ENCODE measurements around the gene TRIM59.

TRIM59 gene, protein sequence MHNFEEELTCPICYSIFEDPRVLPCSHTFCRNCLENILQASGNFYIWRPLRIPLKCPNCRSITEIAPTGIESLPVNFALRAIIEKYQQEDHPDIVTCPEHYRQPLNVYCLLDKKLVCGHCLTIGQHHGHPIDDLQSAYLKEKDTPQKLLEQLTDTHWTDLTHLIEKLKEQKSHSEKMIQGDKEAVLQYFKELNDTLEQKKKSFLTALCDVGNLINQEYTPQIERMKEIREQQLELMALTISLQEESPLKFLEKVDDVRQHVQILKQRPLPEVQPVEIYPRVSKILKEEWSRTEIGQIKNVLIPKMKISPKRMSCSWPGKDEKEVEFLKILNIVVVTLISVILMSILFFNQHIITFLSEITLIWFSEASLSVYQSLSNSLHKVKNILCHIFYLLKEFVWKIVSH

DNA sequence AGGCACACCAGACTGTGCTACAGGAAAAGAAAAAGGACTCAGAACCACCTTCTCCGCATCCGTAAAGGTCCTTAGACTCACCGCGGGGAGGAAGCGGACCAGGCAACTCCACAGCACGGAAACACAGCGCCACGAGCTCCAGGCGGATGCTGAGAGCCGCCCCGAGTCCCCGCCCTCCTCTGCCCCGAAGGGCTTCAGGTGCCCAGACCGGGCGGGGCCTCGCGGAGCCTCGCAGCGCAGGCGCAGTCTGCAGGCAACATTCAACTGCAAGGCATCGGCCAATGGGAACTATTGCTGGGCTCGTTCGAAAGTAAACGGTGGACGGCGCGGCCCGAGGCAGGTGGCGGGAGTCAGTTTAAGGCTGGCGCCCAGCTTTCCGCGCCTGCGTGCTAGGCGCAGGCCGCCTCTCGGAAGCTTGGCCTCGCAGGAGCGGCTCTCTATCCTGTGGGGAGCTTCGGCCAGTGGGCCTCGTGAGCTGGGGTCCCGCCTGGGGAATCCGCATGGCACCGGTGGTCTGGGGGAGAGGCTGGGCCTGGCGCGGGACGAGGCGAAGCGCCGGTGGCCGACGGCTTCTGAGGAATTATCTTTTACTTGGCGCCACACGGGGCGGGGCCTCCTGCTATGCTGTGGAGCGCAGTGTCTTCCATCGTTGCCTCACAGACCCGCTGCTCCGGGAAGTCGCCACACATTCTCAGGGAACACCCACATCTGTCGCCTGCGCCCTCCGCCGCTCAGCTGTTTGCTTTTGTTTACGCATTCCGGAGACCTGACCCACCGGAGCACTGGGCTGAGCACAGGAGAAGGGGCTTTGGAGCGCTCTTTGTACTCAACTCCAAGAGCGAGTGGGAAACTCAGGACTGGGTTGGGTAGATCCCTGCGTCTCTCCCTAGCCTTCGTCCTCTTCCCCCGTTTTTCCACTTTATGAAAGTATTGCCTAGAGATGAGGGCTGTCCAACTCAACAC lies at the start of gene TRIM59:
TRIM59 (minus strand) TSS at position 151 of the 963 bp plus-strand sequence. CDS start 10,603 bp downstream, outside the sequence.
- peak; percentile 13 for DNase-seq

DNA sequence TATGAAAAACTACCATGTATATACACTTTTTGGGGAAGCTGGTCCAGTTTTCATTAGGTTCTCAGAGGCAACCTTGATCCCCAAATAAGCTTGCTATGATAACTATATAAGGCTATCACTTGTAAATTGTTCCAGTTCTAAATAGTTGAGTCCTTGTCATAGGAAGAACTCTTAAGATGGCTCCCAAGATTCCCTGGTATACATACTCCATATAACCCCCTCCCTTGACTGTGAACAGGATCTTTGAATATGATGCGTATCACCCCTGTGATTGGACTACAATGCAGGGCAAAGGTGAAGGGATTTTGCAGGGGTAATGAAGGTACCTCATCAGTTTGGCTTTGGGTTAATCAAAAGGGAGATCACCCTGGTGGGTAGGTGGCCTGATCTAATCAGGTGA lies 48.6 kb upstream of the TRIM59 start:
- DNase-seq, result no peak

DNA sequence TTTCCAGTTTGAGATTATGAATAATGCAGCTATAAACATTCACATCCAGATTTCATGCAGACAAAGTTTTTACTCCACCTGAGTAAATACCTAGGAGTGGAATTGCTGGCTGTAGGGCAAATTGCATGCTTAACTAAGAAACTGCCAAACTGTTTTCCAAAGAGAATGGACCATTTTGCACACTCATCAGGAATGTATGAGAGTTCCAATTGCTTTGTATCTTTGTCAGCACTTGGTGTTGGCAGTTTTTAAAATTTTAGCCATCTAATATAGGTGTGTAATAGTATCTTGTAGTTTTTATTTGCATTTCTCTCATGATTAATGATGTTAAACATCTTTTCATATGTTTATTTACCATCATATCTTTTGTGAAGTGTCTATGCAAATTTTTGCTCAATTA lies 40.6 kb upstream of the TRIM59 start:
- DNase-seq, result no peak

DNA sequence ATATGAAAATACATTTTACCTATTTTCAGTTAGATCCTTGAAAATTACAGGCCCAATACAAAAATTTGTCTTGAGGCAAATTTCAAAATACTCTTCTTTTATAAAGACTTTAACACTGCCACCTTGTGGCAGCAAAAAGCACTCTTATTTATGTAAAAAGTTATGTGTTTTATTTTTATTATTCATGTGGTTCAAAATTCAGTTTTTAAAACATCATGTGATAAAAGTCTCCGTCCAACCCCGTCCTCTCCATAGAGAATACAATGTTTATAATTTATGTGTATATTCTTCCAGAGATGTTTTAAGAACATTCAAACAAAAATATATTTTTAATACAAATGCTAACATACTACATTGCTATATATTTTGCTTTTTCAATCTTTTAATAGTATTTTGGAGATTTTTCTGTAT lies 36.9 kb upstream of the TRIM59 start:
- no peak for DNase-seq

DNA sequence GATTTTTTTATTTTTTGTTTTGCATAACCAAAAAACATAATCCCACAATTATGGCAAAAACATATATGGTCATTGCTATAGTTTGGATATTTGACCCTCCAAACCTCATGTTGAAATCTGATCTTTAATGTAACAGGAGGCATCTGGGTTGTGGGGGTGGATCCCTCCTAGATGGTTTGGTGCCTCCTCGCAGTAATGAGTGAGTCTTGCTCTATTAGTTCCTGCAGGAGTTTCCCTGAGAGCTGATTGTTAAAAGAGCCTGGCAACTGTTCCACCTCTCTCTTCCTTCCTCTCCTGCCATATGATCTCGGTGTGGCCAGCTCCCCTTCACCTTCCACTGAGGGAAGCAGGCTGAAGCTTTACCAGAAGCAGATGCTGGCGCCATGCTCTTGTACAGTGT lies 33.2 kb upstream of the TRIM59 start:
- no peak for DNase-seq

DNA sequence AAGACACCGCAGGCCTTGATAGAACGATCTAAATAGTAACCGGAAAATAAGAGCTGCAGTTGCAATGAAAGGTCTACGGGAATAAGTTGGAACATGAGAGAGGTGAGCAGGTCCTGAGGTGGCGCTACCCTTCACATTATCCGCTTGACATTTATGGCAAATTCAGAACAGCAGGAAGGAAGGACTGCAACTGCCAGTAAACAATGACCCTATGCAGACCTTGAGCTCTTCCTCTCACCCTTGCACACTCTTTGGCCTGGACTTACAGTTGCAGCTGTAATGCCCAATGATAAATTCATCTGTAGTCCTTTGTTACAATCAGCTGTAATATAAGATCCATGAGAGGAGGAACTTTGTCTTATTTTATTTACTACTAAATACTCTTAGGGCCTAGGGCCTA lies 32.3 kb upstream of the TRIM59 start:
- DNase-seq, result no peak

DNA sequence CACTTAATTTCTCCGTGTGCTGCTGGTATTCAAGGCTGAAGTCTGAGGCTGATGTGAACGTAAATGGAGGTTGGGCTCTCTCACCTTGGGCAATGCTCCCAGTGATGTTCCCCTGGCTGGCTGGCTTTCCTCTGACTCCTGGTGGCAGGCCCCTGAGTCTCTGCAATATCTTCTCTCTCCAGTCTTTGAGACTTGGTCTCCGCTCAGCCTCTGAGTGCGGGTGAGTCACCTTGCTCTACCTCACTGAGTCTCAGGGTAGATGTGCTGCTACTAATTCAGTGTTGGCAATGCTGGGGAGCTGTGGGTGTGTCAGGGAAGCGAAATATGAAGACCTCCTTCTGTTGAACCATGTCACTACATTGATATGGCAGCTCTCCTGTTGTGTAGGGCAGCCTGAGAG lies 31.3 kb upstream of the TRIM59 start:
- DNase-seq, result no peak

DNA sequence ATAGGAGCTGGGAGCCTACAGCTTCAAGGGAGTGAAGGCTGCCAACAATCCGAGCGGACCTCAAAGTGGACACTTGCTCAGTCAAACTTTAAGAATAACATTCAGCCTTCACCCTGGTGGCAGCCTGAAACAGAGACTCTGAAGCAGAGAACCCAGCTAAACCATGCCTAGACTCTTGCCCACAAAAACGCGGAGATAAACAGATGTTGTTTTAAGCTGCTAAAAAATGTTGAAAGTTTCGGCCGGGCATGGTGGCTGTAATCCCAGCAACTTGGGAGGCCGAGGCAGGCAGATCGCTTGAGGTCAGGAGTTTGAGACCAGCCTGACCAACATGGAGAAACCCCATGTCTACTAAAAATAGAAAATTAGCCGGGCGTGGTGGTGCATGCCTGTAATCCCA lies 29.8 kb upstream of the TRIM59 start:
- no peak for DNase-seq

DNA sequence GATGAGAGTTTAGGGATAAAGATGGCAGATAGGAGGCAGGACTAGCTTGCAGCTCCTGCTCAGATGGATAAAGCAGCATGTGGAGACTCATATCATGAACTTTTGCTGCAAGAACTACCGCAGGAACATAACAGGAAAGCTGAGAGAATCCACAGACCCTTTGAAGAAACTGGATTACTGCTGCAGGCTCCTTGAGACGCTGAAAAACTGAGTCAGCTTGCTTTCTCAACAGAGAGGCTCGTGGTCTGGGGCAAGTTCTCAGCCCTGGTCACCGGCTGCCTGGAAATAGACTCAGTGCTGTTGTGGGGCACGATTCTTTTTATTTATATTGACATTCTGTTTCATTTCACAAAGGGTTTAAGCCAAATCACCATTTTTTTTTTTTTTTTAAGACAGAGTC lies 28.8 kb upstream of the TRIM59 start:
- DNase-seq, result no peak

DNA sequence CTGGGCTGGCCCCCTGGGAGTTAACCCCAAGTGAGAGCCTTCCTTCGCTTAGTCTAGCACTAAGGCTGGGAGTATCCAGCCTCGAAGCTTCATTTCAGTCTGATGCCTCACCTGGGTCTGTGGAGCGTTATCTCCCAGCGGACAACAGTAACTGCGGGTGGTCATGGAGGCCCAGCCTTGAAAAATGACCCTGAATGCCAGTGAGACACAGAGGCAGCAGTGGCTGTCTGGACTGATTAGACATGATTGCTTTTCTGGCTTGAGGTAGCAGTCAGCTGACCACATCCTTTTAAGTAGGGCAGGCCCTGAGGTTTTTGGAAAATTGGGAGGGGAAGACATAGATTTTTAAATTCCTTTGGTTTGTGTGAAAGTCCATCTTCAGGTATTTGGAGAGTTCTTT lies 28.2 kb upstream of the TRIM59 start:
- DNase-seq, result no peak

DNA sequence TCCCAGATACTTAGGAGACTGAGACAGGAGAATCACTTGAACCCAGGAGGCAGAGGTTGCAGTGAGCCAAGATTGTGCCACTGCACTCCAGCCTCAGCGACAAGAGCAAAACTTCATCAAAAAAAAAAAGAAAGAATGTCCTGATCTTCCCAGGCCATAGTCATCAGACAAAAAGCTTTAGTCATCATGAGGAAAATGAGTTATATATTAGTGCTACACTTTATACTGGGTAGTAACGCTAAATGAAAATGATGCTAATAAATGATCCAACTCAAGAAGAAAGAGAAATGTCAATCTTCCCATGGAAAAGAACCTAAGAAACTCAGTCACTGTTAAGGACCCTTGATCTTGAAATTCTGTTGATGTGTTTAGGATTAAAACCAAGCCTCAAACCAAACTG lies 26.3 kb upstream of the TRIM59 start:
- no peak for DNase-seq

DNA sequence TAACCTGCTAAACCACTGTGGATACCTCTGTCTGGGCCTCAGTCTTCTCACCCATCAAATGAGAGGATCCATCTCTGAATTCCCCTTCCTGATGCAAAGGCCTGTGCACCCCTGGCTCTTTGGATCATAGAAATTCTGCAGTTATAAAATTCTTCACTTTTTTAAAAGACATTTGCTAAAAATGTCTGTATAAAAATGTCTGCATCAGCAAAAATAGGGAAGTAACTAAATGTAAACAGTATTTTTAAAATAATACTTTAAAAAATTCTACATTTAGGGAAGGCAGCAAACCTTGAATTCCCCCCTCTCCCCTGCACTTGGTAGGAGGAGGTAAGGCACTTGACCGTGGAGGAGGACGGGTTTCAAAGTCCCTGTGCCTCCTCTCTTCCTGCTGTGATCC lies 25.6 kb upstream of the TRIM59 start:
- no peak for DNase-seq

DNA sequence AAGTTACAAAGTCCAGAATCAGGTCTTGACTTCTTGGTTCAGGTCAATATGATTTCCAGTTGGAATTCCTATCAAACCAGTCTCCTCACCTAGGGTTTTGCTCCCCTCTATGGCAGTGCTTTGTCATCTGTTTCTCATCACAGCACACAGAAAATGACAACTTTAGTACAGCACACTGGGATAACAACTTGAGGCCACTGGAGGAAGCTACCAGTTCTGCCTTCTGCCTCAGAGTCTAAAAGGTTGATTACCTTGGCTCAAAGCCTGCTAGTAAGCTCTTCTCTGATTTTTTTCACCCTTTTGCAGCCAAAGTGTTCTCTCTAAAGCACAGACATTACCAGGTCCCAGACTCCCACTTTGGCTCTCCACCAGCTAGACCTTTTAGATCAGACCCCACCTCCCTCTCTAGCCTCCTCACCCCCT lies 24.8 kb upstream of the TRIM59 start:
- no peak for DNase-seq

DNA sequence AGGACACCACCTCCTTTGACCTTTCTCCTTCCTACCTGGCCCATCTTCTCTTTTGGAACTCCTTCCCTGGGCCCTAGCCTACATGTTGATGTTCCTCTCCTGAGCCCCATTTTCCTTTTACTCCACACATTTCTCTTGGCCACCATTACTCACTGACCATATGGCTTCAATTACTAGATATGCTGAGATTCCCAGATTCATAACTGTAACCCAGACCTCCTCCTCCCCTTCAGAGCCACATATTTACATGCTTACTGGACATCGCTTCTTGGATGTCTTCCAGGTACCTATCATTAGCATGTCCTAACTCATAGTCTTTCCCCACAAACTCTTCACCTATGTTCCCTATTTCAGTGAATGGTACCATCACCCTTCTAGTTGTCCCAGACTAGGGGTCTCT lies 24.4 kb upstream of the TRIM59 start:
- no peak for DNase-seq

DNA sequence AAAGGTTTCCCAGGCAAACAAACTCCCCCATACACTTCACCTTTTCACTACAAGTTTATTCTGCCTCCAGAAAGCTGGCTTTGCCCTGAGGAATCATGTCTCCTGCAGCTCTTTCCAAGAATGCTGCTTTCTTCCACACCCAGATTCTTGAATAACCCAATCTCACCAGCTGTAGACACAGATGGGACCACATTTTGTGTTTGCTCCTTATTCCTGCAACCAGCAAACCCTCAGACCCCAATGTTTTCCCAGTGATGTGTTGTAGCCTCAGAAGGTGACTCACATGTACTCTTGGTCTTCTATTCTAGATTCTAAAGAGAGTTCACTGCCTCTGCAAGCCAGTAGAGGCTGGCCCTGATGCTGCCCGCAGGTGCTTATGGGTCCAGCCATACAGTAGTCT lies 23.6 kb upstream of the TRIM59 start:
- DNase-seq, result no peak

DNA sequence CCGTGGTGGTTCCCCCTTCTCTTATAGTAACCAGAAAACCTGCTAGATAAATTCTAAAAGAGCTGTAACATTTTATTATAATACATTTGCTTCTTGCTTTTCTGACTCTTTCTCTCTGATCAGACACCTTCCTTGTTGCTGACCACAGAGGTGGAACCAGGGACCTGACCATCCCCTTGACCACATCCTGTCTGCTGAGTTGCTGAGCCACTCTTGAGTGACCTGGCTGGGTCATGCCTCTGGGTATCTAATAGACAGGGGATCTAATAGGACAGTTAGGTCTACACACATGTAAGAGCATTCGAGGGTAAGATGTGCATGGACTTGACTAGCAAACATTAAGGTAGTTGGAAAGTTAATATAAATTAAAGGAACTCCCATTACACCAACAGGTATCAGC lies 22.8 kb upstream of the TRIM59 start:
- no peak for DNase-seq

DNA sequence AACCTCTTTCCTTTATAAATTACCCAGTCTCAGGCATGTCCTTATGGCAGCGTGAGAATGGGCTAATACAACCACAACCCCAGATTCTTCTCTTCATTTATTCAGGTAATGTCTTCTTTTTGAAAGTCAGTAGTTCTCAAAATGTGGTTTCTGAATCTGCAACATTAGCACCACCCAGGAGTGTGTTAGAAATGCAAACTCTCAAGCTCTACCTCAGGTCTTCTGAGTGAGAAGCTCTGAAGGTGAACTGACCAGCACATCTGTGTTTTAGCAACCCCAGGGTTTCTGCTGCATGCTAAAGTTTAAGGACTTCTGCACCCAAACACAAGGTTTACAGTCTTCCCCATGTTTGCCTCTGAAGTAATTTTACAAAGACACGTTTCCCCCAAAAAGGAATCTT lies 22.3 kb upstream of the TRIM59 start:
- DNase-seq, result no peak

DNA sequence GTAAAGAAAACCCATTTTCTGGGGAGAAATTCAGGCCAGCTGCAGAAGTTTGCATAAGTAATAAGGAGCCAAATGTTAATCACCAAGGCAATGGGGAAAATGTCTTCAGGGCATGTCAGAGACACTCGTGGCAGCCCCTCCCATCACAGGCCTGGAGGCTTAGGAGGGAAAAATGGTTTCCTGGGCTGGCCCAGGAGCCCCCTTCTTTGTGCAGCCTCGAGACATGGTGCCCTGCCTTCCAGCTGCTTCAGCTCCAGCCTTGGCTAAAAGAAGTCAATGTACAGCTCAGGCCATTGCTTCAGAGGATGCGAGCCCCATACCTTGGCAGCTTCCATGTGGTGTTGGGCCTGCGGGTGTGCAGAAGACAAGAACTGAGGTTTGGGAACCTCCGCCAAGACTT lies 20.6 kb upstream of the TRIM59 start:
- no peak for DNase-seq

DNA sequence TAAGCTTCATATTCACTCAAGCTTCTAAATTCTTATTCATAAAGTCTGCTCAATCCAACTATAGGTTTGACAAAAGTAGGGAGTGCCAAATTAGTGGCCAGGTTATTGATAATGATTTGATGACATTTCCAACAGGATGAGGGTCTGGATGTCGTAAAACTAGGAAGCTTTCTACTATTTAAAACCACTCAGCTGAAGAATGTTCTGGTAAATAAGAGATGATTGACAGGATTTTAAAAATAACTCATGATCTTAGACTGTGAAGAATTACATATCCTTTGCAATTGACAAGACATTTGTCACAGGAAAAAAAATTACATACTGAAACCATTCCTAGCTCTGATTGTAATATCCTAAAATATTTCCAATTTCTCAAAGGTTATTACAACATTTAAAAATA lies 15.4 kb upstream of the TRIM59 start:
- no peak for DNase-seq

DNA sequence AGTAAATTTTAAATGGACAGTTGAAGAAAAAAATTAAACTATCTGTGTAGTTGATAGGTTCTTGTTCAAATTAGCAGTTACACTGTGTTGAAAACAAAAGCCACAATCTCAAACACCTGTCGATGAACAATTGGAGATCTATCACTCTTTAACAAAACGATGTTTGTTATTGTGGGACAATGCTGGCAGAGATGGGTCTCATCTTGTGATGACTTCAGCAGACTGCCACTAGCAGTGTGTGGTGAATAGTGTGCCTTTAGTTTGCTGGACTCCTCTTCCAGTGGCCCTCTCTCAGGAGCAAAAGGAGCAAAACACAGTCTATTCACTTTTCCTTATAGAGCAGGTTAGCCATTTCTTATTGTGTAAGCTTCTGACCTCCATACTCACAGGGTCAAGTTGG lies 14.7 kb upstream of the TRIM59 start:
- no peak for DNase-seq

DNA sequence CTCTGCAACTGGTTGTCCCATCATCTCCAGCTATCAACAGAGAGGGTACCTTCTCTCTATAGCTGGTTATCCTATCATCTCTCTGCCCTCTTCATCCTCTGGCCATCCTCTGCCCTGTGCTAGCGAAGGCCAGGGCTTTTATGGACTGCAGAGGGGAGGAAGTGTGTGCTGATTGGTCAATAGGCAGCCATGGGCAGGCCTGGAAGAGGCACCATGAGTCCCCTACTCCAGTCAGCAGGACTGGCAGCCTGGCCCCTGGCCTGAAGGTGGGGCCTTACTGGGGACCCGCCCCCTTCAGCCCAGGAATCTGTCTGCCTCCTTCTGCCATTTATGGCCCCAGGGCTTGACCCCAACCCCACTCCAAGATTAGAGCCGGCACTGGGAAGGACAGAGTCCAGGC lies 10.4 kb upstream of the TRIM59 start:
- no peak for DNase-seq

DNA sequence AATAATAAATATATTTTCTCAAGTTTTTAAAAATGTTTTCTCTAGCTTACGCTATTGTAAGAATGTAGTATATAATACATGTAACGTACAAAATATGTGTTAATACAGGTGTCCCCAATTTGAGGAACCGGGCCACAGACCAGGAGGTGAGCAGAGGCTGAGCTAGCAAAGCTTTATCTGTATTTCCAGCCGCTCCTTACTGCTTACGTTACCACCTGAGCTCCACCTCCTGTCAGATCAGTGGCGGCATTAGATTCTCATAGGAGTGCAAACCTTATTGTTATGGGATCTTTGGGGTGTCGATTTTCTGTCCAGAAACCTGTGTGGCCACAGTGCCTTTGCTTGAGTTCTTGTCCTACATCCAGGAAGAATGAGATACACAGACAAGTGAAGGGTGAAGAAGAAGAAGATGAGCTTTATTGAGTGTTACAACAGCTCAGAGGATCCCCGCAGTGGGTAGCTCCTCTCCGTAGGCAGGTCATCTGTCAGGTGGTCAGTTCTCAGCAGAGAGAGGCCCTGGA lies 9.9 kb upstream of the TRIM59 start:
- DNase-seq, result no peak

DNA sequence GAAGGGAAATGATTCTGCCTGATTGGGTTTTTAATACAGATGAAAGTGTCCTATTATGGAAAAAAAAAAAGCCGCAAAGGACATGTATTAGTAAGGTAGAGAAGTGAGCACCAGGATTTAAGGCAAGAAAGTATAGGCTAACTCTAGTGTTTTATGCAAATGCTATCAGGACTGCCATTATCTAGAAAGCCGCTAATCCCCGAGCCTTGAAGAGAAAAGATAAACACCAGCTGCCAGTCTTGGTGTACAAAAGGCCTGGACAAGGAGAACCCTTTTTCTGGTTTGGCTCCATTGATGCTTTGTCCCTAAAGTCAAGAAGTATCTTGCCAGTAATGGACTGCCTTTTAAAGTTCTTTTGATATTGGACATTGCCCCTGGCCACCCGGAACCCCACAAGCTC lies 8.6 kb upstream of the TRIM59 start:
- no peak for DNase-seq

DNA sequence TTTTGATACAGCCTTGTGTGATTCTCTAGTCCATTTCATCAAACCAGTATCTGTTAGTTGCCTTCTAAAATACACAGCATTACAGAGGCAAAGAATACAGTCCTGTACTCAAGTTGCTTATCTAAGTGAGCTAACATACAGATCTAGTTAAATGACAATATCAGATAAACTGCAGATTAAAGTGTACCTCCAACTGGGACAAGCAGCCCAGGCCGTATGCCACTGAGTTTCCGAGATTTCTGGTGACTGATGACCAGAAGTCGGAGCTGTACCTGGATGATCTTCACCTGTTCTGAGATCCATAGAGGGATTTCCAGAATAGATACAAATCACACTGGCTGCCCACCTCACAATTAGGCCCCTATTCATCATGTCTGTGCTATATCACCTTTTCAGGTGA lies 6.3 kb upstream of the TRIM59 start:
- DNase-seq, result no peak
